SHP77 (cell line): ENCODE data around the gene ALG1.
"Not testable (repeated sequence)": the region's sequence is repeated elsewhere in the genome, so short reads cannot be mapped to it uniquely, and the experiment has no call there.

ENCODE experiments used
- DNase-seq, 2 experiments: peaks; one replicate each; lab custom pipeline; 2025; lab: John Stamatoyannopoulos, UW

Gene ALG1

DNA sequence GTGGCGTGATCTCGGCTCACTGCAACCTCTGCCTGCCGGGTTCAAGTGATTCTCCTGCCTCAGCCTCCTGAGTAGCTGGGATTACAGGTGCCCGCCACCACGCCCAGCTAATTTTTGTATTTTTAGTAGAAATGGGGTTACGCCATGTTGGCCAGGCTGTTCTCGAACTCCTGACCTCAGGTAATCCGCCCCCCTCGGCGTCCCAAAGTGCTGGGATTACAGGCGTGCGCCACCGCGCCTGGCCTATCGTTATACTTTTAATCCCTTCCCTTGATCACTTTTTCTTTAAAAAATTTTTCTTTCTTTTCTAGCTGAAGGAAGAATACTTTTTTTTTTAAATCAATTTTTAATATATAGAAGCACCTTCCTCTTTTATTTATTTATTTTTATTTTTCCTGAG is 2.1 kb downstream of the ALG1 start:
- not testable (repeated sequence) for DNase-seq

DNA sequence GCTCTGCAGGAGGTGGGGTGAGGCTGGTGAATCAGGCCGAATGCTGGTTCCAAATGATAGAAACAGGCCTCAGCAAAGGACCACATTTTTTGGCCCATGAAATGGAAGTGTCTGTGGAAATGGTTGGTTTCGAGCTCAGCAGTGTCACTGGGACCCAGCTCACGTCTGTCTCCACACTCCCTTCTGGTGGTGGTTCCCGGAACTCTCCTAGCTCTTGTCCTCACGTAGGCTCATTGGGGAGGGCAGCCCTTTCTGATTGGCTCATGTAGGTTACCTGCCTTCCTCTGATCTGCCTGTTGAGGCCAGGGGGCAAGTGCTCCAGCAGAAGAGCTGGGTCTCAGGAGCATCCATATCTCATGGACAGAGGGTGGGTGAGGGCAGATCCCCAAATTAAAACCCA is 4.0 kb downstream of the ALG1 start:
- no peak for DNase-seq

DNA sequence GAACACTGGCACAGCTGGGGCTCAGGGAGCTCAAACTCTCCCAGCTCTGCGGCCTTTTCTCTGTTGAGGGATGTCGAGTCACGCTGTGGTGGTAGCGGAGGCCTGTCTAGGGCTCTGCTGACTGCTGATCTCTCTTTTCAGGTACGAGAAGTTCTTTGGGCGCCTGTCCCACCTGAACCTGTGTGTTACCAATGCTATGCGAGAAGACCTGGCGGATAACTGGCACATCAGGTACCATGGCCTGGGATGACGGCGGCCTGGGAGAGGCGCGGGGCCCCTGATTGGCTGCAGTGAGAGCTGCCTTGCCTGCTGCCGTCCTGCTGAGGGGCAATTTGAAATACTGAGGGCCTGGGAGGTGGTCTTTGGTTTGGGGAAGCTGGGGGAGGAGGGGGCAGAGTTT is 5.7 kb downstream of the ALG1 start:
- no peak for DNase-seq

DNA sequence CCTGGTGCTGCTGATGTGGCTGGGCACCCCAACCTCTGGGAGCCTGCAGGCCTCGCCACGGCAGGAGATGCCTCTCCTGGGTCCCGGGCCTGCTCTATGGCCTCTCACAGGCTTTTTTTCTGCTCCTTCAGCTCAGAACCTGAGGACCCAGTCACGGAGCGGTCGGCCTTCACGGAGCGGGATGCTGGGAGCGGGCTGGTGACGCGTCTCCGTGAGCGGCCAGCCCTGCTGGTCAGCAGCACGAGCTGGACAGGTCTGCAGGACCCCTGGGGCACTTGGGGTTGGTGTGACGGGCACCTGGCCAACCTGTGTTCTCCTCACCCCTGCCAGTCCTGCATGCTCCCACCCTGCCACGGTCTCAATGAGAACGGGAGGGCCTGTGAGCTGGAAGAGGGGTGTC is 7.0 kb downstream of the ALG1 start:
- DNase-seq, result no peak

DNA sequence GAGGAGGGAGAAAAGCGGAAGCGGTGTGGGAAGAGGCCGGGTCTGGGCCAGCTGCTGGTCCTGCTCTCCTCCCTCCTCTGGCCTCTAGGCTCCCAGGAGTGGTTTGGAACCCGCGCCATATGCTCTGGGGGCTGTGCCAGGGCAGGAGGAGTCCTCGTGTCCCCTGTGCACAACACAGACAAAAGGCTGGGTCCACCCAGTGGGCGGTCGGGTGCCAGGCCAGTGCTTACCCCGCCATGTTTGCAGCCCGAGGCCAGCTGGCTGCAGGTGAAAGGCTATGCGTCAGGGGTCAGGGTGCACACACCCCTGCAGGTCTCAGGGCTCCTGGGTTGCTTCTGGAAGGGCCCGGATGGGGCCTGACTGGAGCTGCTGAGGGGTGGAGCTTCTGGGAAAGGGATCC is 8.8 kb downstream of the ALG1 start:
- DNase-seq, result not testable (repeated sequence)

DNA sequence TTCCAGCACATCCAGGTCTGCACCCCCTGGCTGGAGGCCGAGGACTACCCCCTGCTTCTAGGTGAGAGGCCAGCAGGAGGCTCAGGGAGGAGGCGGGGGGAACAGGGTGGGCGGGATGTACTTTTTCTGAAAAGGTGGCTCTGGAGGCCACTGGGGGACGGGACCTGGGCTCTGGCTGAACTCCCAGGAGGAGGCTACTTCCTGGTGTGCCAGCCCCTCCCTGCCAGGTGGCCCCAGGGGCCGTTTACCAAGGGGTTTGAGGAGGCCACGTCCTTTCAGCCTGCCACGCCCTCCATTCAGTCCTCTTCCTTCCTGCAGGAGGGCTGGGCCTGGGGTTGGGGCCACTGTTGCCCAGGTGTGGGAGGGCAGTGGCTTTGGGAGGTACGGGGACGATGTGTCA is 9.4 kb downstream of the ALG1 start:
- not testable (repeated sequence) for DNase-seq

DNA sequence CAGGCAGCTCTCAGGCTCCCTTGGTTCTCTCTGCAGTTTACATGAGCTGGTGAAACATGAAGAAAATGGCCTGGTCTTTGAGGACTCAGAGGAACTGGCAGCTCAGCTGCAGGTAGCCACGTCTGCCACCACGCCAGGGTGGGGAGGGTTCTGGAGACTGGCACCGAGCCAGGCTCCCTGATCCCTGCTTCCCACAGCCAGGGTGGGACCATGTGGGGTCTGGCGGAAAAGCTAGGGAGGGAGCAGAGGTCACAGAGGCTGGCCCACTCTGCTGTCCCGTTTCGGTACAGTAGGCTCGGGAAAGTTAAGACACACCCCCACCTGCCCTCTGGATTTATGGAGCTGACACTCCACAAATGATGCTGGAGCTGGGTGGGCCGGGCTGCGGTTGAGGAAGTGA is 12.0 kb downstream of the ALG1 start:
- not testable (repeated sequence) for DNase-seq

DNA sequence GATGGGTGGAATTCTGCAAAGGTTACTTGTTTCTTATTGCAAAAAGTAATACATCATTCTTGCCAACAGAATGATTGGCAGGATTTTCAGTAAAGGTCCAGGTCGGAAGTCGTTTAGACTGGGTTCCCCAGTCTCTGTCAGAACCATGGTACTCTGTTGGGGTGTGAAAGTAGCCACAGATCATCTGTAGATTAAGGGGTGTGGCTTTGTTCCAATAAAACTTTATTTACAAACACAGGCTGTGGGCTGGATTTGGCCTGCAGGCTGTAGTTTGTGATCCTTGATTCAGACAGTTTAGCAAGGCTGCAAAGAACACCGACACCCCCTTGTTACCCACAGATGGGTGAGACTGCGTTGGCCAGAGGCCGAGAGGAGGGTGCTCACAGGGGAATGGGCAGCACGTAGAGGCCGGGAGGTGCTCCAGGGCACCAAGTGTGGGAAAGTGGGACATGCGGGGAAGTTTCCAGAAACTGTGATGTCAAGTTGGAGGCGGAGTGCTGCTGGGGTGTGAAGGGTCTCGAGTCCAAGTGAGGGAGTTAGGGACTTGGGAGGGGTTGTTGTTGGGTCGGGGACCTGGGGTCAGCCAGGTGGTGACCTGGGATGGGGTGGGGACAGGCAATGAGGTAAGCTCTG is 12.6 kb downstream of the ALG1 start:
- DNase-seq, result not testable (repeated sequence)

DNA sequence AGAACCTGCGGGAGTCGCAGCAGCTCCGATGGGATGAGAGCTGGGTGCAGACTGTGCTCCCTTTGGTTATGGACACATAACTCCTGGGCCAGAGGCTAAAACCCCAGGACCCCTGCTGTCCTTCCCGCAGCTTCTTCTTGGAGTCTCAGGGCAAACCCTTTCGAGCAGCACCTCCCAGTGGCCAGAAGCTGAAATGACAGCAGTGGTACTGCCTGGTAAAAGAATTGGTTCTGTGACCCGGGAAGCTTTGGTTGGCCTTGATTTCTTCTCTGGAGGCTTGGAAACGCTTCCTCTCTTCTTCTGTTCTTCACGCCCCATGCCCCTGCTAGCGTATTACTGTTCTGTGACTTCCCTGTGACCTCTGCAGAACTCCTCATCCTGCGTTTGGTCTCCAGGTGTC is 13.2 kb downstream of the ALG1 start:
- not testable (repeated sequence) for DNase-seq

DNA sequence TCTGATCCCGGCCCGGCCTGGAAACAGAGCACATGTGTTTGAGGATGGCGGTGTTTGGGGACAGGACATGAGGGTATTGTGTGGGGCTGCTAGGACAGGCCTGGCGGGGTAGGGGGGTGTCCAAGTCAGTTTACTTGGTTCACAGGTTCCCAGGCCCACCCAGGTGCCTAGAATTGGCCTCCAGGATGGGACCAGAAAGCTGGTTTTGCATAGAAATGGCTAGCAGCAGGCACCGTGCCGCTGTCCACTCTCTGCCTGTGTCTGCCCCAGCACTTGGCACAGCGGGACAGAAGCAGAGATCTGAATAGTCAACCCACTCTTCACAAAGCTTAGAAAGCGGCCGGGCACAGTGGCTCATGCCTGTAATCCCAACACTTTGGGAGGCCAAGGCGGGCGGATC is 14.1 kb downstream of the ALG1 start:
- not testable (repeated sequence) for DNase-seq

DNA sequence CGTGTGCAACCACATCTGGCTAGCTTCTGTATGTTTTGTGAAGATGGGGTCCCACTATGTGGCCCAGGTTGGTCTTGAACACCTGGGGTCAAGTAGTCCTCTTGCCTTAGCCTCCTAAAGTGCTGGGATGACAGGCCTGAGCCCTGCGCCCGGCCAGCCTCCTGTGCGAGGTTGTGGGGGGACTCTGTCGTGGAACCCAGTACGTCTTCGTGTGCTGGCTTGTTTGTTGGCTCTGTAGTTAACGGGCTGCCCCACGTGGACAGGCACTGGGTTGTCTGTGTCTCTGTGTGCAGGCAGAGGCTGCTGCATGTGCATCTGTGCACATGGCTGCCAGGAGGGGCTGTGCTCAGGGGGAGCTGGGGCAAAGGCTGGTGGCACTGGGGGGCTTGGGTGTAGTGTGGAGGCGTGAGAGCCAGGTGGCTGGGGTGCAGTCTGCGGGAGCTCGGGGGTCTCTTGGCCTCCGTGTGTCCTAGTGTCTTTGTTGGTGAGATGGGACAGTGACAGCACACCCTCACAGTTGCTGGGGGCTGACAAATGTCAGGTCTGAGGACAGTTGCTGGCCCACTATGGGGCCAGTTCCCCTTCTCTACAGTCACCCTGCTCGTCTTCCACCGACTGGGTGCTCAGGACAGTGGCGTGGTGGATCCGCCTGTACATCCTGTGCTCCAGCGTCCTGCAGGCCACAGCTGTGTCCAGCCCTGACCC is 16.6 kb downstream of the ALG1 start:
- not testable (repeated sequence) for DNase-seq

DNA sequence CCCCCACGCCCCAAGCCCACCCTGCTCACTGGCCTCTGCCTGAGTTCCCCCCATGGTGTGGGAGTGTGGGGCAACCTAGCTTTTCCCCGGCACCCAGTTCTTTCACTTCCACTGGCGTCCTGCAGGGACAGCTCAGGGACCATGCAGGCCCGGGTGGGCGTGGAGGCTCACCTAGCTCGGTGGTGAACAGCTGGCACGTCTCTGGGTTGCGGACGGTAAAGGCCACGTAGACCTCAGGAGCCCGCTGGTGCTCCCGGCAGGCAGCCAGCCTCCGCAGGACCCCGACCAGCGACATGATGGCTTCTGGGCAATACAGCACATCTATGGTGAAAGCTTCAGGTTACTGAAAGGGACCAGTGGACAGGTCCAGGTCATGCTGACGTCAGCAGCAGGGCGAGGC is 17.3 kb downstream of the ALG1 start:
- DNase-seq, result not testable (repeated sequence)

DNA sequence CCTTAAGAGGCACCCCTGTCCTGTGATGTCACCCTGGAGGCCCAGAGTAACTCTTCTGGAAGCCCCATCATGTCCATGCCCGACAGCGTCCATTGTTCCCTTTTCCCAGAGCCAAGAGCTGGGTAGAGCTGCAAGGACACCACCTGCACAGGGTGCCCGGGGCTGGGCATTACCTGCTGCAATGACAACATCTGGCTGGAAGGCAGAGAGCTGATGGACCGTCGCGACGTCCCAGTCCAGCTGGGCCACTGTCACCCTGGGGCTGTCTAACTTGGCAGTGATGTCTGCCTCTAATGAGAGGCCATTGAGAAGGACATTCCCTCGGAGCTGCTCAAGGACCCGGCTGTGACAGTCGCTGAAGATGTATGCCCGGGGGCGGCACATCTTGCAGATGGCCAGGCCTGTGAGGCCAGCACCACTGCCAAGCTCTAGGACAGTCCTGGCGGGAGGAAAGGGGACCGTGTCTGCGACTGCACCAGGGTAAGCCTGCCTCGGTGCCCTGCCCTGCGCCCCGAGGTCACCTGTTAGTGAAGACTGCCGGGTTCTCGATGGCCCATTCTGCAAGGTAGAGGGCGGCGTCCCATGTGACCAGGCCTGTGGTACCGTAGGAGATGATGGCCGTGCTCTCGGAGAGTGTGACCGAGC is 18.4 kb downstream of the ALG1 start:
- not testable (repeated sequence) for DNase-seq

DNA sequence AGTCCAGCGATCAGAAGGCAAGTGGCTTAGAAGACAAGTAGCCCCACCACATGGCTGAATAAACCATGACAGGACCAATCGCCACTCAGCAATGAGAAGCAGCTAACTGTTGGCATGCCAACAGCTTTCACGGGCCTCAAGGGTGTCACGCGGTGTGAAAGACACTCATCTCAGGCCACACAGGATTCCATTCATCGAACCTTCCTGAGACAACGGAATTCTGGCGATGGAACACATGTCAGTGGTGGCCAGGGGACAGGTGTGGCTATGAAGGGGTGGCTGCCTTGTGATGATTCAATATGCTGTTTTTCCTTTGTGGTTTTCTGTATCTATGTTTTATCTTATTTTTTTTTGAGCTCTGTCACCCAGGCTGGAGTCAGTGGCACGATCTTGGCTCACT is 18.9 kb downstream of the ALG1 start:
- DNase-seq, result not testable (repeated sequence)

DNA sequence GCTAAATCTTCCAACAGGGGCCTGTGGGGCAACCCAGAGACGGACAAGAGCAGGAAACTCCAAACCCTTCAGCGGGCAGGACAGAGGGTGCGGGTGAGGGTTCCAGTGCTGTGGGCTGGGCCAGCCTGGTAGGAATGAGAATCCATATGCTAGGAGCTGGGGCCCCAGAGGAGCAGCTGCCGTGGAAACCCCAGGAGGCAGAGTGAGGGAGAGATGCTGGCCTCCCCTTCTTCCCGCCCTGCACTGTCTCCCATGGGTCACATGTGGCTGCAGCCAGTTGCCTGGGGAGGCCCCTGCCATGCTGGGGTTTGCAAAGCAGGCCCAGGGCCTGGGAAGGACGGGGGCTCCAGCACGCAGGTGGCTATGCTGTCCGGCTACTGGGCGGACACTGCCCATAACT is 21.4 kb downstream of the ALG1 start:
- not testable (repeated sequence) for DNase-seq

DNA sequence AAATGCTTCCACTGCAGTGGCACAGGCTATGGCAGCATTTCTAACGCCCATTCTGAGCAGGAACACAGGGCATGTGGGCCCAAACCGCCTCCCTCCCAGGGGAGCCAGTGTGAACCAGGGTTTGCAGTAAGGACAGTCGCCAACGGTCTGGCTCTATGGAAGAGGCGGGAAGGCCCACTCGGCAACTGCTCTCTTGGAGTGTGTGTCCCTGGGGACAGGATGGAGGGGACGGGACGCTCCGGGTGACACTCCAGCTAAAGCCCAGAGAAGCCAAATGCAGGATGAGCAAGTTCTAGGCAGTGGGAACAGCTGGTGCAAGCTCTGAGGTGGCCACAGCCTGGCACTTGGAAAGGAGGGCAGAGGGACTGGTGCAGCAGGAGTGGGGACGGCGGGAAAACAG is 22.1 kb downstream of the ALG1 start:
- not testable (repeated sequence) for DNase-seq

DNA sequence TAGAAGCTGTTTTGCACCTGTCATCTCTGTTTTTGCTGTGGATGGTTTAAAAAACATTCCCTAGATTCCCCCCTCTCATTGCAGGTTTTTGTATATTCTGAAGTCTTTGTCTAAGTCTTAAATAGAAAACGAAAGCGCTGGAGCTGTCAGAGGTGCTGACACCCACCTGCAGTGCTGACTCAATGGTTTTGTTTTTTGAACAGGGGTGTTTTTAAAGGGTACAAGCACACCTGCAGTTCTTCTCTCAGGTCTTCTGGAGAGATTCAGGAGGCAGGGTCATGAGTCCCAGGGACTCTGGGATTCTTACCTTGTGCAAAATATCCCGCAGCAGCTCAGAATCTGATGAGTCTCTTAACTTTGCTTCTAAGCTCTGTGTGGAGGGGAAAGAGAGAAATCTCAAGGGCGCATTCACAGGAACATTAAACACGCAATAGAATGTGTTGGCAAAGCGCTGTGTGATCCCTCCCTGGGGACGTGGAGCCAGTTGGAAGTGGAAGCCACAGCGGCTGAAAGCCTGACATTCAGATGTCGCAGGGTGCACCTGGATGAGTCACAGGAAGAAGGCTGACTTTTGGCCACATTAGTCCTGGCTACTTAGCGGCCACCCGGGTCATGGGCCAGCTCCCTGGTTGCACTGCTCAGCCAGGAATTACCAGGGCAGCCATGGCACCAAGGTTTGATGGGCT is 23.6 kb downstream of the ALG1 start:
- DNase-seq, result not testable (repeated sequence)

DNA sequence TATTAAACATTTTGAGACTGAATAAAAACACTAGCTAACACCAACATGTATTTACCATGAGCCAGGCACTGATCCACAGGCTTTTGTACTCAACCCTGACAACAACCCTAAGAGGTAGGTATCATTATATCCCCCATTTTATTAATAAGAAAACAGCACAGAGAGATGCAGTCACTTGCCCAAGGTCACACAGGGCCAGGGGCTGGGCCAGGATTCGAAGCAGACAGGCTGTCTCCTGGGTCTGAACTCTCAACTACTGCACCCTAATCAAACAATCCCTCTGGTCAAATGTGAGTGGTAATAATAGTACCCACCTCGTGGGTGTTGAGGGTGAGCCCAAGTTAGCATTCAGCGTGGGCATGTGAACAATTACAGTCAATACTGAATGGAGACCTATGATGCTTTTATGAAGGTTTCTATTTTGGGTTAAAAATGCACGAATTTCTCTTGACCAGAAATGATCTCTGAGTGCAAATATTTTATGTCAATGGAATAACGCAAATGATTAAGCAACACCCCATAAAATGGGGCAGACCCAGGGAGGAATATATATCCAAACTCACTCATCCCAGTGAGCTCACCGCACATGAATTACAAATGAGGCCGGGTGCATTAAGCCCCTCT is 24.9 kb downstream of the ALG1 start:
- not testable (repeated sequence) for DNase-seq

DNA sequence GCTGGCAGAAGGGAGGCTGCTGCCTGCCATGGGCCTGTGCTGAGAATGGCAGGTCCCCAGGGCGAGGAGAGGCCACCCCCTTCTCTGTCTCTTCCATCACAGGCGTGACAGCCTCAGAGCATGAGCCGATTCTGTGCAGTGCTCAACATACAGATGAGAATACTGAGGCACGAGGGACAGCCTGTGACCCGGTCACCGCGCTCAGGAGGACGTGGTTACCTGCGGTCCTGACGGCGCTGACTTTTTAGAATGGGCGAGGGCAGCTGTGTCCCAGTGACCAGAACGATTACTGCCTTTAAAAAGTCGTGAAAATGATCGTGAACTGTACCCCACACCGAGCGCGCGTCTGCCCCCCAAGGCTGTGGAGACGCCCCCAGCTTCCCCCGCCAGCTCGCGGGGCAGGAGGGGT is 25.4 kb downstream of the ALG1 start:
- DNase-seq, result not testable (repeated sequence)

DNA sequence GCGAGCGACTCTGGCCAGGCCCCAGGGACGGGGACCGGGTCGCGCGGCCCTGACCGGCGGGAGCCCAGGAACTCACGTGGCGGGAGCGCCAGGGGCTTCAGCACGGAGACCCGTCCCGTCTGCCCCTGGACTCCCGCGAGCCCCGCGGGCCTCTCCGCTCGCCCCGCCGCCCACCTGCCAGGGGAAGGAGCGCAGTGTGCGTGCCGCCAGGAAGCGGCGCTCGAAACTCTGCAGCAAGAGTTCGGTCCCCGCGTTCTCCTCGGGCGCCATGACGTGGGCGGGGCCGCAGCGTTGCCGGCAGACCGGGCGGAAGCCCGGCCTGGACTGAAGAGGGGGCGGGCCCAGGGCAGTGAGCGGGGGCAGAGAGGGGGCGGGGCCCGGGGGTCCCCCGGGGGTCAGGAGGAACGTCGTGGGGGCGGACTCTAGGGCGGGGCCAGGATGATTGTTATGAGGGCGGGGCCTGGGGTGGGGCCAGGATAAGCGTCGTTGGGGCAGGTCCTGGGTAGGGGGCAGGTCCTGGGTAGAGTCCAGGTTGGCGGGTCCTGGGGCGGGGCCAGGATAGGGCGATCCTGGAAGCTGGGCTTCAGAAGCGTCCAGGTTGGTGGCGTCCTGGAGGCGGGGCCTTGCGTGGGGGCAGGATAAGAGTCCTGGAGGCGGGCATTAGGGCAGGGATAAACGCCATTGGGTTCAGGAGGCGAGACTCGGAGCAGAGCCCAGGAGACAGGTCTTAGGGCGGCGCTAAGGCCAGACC is 26.0 kb downstream of the ALG1 start, which contains the start of gene EEF2KMT:
Gene EEF2KMT, minus strand, starts transcription at position 326 of the 751 bp plus-strand sequence. Its CDS starts 56 bp downstream, at position 270.
- peak; percentile 78 to 84 for DNase-seq
